ENCODE measurements around the gene SLTM.

GRCh38 chr15:58864602-58865424 is 68.7 kb downstream of the SLTM start:
- TF ChIP-seq CTCF (IDR thresholded peaks at IDR 0.05; ENCODE audit: low read depth, low read length, poor library complexity, severe bottlenecking) = no peak
- no peak for TF ChIP-seq EZH2phosphoT487 (IDR thresholded peaks at IDR 0.05; ENCODE audit: borderline replicate concordance, low read length)

Data from DOHH2 (cell line).